Activated CD4-positive, alpha-beta T cell treated with anti-CD3 and anti-CD28 coated beads for 24 hours (primary cell): Measurements from ENCODE around the gene TNFRSF13B.
A peak's percentile ranks its signal among the peaks of the same experiment; 100 is the strongest.
"Not testable (repeated sequence)": the region's sequence is repeated elsewhere in the genome, so short reads cannot be mapped to it uniquely, and the experiment has no call there.

Experiments
- DNase-seq, 2 donors: peaks; one replicate each; pipeline ENCODE4 v3.0.0-alpha.2; 2020; ENCODE audit warnings: low read depth in 2 of 2

TNFRSF13B gene

DNA sequence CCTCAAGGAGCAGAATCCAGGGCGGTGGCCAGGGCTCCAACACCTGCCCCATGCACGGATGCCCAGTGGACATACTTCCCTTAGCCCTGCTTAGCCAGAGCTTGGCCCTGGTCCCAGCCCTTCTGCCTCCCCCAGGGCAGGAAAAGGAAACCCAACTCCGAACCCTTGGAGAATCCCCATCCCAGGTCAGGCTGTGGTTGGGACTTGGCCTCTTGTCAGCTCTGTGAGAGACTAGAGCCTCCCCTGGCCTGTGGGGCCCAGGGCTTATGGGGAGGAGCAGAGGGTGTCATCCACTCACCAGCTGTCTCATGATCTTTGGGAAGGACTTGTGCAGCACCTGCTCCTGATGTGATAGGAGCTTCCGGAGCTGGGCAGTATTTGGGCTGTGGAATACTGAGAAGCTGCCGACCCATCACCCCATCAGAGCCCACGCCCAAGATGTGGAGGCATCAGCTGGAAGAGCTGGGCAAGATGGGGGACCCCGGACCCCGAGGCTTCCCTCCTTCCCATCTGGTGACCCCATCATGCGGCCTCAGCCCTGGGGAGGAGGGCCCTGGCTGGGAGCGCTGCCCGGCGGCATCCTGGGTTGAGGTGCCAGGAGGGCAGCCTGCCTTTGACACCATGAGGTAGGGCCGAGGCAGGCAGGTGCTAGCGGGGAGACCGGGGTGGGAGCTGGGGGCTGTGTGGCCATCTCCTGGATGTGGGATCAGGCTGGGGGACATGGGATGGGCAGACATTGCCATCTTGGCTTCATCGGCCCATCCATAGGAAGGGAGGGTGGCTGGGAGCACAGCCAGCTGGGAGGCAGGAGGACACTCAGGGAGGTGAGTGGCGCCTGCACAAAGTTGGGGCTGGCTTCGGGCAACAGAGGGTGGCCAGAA, 45.1 kb downstream of the TNFRSF13B start:
- DNase-seq = no peak

DNA sequence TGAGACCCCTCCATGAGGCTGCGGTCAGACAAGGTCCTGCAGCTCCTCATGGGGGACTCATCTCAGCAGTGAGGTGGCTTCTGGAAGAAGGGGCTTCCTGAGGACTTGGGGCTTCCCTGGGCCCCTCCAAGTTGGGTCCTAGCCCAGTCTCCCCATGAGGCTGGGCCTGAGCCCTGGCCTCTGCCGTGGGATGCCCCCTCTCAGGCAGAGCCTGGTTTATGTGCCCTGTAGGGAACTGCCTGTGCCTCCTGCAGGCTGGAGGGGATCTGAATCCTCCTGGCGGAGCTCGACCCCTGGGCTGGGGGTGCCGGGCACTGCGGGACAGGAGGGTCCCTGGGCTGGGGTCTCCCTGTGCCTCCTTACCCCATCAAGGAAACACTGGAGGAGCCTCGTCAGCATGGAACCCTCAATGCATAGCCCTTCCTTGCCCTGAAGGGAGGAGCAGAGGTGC, 45.8 kb downstream of the TNFRSF13B start:
- no peak for DNase-seq

DNA sequence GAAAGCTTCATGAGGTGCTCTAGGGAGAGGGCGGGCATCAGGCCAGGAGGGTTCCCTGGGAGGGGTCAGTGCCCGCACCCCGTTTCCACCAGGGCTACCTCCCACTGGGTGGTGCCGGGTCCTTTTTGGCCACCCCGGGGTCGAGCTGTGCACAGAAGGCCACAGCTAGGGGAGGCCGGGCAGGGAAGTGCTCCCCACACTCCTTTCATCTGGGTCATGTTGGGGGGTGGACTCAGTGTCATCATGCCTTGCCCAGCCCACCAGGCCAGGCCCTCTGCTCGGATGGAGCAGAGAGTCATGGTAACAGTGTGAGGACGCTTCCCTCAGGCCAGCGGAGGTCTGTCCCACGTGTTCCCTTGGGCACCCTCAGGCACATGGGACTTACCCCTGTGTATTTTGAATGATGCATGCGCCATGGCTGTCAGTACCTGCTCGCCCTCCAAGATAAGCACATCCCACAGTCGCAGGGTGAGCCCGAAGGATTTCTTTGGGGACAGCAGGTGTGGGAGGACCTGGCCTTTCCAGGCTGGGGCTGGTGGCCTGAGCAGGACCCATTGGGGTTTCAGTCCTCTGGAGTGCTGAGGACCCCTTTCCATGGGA, 46.4 kb downstream of the TNFRSF13B start:
- no peak for DNase-seq

DNA sequence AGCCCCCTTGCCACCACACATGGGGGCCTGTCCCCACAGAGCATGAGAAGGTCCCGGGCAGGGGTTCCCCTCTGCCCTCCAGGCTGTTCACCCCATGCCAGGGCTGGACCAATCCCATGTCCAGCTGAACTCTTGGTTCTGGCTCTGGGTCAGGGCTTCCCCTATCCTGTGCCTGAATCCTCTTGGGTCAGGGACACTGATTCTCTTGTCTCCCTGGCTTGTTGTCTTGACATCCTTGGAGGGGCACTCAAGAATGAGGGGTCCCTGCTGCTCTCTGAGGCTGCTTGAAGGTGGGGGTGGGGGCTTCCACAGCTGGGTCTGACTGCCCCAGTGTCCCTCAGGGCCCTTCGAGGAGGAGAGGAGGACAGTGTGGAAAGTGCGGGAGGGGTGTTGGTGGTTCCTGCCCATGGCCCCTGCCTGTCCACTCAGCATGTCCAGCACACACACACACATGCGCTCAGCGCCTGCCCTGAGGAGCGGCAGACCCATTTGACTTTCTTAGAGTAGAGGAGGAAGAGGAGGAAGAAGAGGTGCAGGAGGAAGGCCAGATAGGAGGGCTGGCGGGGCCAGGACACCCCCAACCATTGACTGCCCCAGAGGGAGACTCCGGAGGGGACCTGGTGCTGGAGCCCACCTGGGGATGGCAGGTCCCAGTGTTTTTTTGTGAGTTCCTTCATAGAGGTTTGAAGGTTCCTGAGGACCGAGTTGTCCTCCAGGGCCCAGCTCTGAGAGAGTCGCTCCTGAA, 47.0 kb downstream of the TNFRSF13B start:
- DNase-seq = no peak

DNA sequence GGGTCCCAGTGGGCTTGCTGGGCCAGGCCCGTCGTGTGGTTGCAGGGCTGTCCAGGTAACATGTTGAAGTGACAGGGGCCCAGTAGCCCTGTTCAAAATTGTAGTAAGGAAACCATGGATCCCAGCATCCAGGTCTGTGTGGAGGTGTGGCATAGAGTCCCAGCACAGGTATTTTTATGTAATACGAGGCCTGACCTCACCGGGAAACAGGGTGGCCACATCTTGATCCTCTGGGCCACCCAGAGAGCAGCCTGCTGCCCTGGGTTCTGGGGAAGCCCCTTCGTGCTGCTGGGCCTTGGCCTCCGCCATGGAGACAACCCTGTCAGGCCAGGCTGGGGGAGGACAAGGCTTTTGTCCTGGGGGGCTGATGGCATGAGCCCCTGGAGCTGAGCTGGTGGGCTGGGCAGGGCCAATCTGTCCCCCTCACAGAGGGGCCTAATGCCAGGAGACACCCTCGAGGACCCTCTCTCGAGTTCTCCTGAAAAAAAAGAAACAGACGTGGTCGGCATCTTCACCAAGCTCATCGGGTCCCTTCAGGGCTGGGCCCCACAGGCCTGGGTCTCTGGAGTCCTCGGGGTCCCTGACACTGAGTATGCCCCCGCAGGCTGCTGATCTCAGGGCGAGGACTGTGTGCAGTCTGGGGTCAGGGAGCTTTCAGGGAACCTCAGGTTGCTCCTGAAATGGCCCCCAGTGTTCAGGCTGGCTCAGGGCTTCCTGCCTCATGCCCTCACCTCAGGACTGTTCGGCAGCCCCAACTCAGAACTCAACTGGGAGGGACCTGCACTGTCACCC, 47.8 kb downstream of the TNFRSF13B start:
- no peak for DNase-seq

DNA sequence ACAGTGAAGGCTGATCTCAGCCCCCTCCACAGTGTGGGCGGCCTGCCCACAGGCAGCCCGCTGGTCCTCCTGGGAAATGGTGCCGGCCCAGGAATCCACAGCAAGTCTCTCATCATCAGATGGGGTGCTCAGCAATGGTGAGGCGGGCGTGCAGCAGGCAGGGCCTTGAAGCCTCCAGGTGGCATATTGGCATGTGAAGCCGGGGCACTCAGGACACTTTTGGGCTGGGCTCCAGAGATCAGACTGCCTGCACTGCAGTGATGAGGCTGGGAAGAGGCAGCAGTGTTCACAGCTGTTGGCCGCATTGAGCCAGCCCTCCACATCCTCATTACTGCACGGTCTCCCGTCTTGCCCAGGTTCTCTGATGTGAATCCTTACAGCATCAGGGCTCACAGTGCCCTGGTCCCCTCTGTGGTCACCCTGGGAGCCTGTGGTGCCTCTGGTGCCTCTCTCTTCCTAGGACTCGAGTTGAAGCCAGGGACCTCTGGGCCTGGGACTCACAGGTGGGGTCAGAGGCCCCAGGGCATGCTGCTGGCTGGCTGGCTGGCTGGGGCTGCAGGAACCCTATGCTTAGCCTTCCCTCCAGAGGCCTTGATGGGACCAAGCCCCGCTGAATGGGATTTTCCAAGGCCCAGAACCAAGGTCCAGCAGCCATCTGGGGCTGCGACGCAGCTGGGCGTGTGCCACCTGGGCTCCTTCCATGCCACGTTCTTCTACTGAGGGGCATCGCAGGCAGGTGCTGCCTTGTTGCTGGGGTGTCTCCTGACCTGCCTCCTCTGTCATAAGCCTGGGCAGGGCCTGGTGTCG, 48.6 kb downstream of the TNFRSF13B start:
- no peak for DNase-seq

DNA sequence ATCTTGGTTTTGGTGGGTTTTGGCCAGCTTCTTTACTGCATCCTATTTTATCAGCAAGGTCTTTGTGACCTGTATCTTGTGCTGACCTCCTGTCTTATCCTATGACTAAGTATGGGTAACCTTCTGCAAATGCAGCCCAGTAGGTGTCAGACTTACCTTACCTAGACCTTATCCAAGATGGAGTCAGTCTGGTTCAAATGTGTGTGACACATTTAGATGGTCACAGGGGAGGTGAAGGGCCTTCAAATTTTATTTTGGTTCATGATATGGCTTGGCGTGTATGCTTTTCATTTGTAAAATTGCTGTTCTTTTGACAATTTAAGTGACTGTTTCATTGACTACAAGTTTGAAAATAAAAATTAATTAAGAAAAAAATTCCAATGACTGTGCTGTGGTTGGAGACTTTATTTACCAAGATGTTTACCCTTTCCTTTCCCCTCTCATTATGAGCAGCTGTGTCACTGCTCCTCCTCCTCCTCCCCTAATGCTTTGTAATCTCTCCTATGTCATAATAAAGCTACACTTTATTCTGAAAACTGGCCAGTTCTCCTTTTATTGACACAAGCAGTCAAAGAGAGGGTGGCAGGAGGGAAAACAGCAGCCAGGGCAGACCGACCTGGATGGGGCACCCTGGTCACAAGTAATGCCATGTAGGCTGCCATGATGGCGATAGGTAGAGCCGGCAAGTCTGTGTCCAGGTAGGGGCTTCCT, 49.4 kb downstream of the TNFRSF13B start:
- DNase-seq = no peak

DNA sequence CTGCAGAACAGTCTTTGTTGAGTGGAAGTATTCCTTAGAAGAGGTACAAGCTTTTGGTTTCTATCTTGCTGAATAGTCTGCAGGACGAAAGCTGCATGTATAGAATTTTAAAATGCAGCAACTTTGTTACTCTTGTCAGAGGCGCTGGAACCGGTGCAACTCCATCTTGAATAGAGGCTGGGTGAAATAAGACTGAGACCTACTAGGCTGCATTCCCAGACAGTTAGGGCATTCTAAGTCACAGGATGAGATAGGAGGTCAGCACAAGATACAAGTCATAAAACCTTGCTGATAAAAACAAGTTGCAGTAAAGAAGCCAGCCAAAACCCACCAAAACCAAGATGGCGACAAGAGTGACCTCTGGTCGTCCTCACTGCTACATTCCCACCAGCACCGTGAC, 50.5 kb downstream of the TNFRSF13B start:
- DNase-seq = not testable (repeated sequence)

DNA sequence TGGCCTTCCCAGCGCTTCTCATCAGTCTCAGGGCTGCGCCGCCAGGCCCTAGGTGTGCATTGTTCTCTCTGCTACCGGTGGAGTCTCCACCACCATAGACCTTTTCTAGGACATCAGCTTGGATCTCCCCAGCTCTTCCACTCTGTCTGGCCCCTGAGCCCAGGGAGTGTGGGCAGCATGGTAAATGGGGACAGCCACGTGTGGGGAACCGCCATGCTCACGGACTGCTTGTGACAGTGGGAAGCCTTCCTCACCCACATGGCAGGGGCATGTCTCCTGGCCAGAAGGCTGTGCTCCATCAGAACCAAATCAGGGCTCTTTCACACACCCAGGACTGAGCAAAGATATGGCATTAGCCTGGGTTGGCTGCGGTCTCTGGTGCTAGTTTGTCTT, 51.3 kb downstream of the TNFRSF13B start:
- DNase-seq = no peak

DNA sequence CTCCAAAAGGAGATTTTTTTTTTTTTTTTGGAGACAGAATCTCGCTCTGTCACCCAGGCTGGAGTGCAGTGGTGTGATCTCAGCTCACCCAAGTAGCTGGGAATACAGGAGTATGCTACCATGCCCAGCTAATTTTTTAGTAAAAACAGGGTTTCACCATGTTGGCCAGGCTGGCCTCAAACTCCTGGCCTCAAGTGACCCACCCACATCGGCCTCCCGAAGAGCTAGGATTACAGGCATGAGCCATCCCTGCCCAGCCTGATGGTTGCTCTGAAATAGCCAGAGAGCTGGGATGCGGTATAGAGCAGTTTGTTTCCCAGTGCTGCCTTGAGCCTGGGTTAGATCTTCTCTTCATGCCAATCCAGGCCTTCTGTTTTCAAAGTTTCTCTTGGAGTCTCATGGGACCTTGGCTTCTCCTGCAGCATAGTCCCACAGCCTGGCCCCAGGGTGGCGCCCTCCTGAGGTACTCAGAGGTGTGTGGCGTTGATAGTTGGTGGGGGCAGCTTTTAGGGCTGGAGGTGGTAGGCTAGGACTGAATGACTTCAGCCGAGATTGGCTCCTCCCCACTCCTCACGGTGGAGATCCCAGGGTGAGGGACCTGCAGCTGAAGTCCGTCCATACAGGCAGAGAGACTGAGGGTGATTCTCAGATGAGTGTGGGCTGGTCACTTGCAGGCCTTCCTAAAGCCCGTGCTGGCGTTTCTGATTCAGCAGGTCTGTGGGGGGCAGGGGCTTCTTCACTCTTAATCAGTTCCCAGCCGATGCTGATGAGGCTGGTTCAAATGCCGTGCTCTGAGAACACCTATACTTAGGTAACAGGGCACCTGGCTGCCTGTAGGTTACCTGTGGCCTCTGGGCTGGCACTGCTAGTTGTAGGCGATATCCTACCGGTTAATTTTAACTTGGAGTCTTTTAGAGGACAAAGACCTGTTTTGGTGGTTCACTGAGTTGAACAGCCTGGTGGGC, 52.0 kb downstream of the TNFRSF13B start:
- no peak for DNase-seq

DNA sequence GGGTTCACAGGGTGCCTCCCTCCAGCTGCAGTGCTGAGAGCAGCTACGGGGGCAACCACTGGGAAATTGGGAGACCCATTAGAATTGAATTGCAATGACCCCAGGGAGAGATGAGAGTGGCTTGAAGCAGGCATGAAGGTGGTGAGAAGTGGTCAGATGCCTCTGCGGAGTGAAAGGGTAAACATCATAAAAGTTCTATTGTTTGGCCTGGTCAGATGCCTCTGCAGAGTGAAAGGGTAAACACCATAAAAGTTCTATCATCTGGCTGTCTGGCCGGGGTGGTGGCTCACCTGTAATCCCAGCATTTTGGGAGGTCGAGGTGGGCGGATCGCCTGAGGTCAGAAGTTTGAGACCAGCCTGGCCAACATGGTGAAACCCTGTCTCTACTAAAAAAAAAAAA, 53.5 kb downstream of the TNFRSF13B start:
- DNase-seq = no peak

DNA sequence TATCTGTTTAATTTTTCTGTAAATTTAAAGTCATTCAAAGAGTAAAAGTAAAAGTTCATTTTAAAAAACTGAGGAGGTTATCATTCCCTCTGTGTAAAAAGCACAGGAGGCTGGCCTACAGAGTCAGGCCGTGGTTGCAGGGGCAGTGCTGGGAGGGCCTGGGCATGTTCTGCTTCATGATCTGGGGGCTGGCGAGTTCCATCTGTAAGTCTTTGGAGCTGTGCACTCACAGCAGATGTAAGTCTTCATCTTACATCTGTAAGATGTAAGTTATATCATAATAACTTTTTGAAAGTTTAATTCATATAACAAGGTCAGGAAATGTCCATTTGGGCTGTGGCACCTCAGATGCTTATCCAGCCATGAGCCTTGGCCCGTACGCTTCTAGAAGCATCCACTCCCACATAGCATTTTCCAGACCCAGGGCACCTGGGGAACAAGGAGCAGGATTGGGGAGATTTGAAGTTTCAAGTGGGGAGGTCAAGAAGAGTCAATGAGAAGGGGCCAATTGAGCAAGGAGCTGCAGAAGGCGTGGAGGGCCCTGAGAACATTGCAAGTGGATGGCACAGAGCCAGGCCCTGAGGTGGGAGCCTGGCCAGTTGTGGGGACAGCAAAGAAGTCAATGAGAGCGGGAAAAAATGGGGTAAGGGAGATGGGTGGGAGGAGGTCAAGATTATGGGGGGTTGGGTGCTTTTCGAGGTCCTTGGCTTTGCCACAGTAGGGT, 54.1 kb downstream of the TNFRSF13B start:
- no peak for DNase-seq

DNA sequence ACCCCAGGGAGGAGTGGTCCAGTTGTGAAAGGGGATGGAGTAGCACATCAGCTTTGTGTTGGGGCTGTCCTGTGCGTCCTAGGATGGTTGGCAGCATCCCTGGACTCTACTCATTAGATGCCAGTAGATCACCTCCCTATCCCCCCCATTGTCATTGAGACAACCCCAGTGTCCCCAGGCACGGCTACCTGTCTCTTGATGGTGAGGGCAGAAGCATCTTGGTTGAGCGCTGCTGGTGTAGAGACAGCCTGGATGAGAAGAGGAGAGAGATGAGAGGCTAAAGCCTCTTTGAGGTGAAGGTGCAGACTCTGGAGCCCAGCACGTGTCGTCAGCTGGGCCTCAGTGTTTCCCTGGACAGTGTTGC, 55.4 kb downstream of the TNFRSF13B start:
- no peak for DNase-seq

DNA sequence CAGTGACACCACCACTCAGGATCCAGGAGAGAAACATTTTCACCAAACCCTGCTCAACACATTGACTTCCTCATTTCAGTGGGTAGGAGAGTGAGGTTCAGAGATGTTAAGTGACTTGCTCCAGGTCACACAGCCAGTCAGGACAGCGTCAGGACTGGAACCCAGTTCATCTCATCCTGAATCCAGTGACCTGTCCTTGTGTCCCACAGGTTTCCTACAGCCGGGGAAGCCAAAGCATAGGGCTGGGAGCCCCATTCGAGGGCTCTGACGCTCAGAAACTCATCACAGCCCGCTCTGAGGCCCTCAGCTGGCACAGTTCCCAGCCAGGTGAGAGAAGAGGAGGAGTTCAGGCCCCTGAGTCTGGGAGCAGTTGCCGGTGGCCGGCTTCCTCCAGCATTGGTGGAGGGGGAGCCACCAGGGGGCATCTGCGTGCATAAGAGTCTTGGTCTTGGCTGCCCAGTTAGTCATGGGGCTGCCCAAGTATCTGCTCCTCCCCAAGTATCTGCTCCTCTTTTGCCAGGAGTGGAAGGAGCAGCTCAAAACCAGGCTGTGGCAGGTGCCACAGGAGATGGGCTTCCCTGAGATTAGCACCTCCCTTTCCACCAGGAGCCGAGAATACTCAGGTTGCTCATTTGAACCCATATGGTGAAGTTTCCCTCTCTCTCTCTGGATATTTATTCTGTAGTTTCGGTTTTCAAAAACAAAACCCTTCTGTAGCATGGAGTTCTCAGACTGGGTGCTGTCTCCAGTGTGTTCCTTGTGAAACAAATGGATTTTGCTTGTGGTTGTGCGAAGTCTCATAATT, 56.0 kb downstream of the TNFRSF13B start:
- DNase-seq = peak; percentile 7 to 19

DNA sequence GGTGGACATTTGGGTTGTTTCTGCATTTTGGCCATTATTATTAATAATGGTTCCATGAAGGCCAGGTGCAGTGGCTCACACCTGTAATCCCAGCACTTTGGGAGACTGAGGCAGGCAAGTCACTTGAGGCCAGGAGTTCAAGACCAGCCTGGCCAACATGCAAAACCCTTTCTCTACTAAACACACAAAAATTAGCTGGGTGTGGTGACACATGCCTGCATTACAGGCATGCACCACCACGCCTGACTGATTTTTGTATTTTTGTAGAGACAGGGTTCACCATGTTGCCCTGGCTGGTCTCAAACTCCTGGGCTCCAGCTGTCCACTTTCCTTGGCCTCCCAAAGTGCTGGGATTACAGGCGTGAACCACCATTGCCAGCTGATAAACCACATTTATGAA, 58.5 kb downstream of the TNFRSF13B start:
- DNase-seq = no peak

DNA sequence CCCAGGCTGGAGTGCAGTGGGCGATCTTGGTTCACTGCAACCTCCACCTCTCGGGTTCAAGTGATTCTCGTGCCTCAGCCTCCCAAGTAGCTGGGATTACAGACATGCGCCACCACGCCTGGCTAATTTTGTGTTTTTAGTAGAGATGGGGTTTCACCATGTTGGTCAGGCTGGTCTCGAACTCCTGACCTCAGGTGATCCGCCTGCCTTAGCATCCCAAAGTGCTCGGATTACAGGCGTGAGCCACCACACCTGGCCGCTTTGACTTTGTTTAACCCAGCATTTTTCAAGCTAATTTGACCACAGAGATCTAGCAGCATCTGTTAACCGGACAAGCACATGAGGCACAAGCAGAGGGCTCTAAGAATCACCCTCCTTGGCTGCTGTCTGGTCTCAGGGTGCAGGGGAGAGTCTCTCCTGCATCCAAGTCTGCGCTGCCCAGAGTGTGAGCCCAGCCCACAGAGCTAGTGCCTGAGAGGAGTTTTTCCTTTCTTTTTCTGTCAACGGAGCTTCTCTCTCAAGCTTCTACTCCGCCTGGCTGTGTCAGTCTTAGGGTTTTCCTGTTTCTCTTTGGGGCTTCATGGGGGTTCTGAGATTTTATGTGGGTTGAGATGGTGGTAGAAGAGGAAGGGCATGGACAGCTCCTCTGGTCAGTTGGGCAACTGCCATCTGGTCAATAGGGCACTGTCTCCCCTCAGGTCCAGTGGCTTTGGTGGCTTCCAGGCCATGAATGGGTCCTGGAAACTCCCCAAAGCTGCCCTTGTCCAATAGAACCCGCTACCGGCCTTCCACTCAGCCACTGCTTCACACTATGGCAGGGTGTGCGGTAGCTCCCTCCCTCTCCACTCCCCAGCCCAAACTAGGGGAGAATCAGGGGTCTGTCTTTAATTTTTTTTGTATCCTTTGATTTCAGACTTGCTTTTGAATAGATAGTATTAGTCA, 59.6 kb downstream of the TNFRSF13B start:
- DNase-seq = no peak
